ENCODE results near the gene CDC42EP5. TPM values are rescaled to one million over a fixed set of nuclear protein-coding genes. Genes with fewer than 3 reads are reported as not detected.
A peak's percentile ranks its signal among the peaks of the same experiment; 100 is the strongest.

CDC42EP5 gene
- total and polyA plus RNA-seq, 2 donors (not counting 1 experiment from before 2014, with no cell fraction given): not detected

DNA sequence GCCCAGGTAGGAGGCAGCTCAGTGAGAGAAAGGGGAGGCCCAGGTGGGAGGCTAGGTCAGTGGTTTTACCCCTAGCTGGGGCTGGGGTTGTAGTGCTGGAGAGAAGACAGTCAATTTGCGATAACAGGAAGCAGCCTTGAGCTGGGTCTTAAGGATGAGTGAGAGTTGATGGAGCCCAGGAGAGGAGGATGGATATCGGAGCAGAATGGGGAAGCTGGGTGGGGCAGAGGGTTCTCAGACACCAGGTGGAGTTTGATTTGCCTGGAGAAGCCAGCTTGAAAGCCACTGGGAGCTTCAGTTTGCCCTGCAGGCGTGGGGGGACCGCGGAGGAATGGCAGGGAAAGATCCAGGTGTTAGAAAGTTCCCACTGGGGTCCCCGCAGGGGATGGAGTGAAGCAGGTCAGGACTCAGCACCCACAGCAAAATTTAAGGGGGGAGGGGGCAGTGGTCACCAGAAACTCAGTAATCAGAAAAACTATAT is 836 bp upstream of the CDC42EP5 start:
- intact Hi-C loops (cut with micrococcal nuclease): no loop called here
- no peak overlapping the region for H3K9ac ChIP-seq (ENCODE audit: low read length)
- no peaks in the 10 kb centered on the region for H4K20me1 ChIP-seq (ENCODE audit: control insufficient read depth, insufficient read depth, low read length, poor library complexity, severe bottlenecking)
- H3K9me3 ChIP-seq (ENCODE audit: control extremely low read depth in 1 of 3, control insufficient read depth in 2 of 3, insufficient read depth in 1 of 3, low read length in 2 of 3): peaks cover 0 to 4% (median 0%) of the 10 kb centered on the region in 3 donors
- TF ChIP-seq EZH2 (IDR thresholded peaks at IDR 0.05; ENCODE audit: borderline replicate concordance, insufficient read depth, low read depth, low read length, poor library complexity, severe bottlenecking): no peak
- TF ChIP-seq, protein P1, sequence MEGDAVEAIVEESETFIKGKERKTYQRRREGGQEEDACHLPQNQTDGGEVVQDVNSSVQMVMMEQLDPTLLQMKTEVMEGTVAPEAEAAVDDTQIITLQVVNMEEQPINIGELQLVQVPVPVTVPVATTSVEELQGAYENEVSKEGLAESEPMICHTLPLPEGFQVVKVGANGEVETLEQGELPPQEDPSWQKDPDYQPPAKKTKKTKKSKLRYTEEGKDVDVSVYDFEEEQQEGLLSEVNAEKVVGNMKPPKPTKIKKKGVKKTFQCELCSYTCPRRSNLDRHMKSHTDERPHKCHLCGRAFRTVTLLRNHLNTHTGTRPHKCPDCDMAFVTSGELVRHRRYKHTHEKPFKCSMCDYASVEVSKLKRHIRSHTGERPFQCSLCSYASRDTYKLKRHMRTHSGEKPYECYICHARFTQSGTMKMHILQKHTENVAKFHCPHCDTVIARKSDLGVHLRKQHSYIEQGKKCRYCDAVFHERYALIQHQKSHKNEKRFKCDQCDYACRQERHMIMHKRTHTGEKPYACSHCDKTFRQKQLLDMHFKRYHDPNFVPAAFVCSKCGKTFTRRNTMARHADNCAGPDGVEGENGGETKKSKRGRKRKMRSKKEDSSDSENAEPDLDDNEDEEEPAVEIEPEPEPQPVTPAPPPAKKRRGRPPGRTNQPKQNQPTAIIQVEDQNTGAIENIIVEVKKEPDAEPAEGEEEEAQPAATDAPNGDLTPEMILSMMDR (IDR thresholded peaks at IDR 0.05): no peak
- peaks cover 12 to 16% of the 10 kb centered on the region in 2 donors for H3K4me1 ChIP-seq (ENCODE audit: control insufficient read depth in 2 of 2, insufficient read depth in 2 of 2, low read length in 2 of 2)
- H3K27ac Mint-ChIP-seq: no peak overlapping the region
- WGBS (ENCODE audit: insufficient coverage): 74% methylated on average over 5 of the region's 6 CpGs
- no peaks in the 10 kb centered on the region for H3K9me3 Mint-ChIP-seq (ENCODE audit: insufficient read depth)
- H3K4me1 Mint-ChIP-seq: peaks cover 15% of the 10 kb centered on the region
- H3K27me3 Mint-ChIP-seq: peaks cover 44% of the 10 kb centered on the region
- H2AFZ ChIP-seq (ENCODE audit: insufficient read depth, low read depth, low read length, poor library complexity, severe bottlenecking): no peak overlapping the region
- POLR2A ChIA-PET: no interaction called here
- H3K4me2 ChIP-seq (replicated peaks; ENCODE audit: low read depth, low read length, poor library complexity, severe bottlenecking): no peak overlapping the region
- no peak overlapping the region for H3K27ac ChIP-seq (ENCODE audit: low read length in 2 of 2)
- H3K4me3 Mint-ChIP-seq: no peak overlapping the region
- CTCF ChIA-PET: interaction anchor here (1.1 to 2.0 kb wide), 2 partner anchors 137 to 201 kb away, joined by 3 to 11 read pairs; no protein-coding TSS in a partner anchor
- DNase-seq: no peak
- ATAC-seq (ENCODE audit: low read depth): no peak
- H3K4me3 ChIP-seq (ENCODE audit: control extremely low read depth in 1 of 5, extremely low read depth in 1 of 5, insufficient read depth in 1 of 5, low read depth in 2 of 5, low read length in 4 of 5): no peak overlapping the region
- peaks cover 0 to 40% (median 20%) of the 10 kb centered on the region in 4 experiments for H3K27me3 ChIP-seq (replicated peaks in 1 of 4; ENCODE audit: control extremely low read depth in 1 of 4, control insufficient read depth in 3 of 4, insufficient read depth in 4 of 4, low read length in 3 of 4)
- H3K36me3 ChIP-seq (replicated peaks in 1 of 2; ENCODE audit: control extremely low read depth in 1 of 2, control insufficient read depth in 1 of 2, extremely low read depth in 1 of 2, insufficient read depth in 2 of 2, low read length in 1 of 2): no peaks in the 10 kb centered on the region
- H3K79me2 ChIP-seq (ENCODE audit: control insufficient read depth, insufficient read depth, low read length): no peaks in the 10 kb centered on the region

DNA sequence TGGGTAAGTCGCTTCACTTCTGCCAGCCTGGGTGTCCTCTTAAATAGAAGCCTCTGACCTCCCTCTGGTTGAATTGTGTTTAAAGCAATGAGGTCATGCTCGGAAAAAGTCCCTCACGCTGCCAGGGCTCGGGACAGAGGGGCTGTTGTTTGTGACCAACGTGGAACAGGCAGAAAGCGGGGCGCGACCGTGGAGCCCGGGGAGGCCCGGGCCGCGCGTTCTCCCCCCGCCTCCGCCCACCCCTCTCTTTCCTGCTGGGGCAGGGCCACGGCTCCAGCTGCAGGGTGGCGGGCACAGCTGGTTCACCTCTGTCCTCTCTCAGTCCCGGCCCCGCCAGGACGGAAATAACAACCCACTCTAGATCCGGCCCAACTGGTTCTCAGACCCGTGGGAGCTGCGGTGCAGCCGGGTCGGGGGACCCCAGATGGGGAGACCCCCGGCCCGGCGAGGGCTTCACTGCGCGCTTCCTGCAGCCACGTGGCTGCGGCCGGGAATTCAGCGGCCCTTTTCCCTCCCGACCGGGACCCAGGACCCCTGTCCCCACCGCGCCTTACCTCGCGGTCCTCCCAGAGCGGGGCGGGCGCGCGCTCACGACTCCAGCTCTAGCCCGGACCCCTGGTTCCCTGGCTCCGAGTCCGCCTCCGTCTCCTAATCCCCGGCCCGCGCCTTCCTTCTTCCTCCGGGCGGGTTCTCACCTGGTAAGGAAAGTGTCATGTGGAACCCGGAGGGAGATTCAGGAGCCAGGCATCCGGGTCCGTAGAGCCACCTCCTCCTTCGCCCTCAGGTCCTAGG is 1.9 kb downstream of the CDC42EP5 start:
- H3K9me3 ChIP-seq (ENCODE audit: control extremely low read depth in 1 of 3, control insufficient read depth in 2 of 3, insufficient read depth in 1 of 3, low read length in 2 of 3): peaks cover 0 to 7% (median 0%) of the 10 kb centered on the region in 3 donors
- H3K9ac ChIP-seq (ENCODE audit: low read length): no peak overlapping the region
- DNase-seq: peak; percentile 43
- peaks cover 11% of the 10 kb centered on the region for H3K4me1 Mint-ChIP-seq
- TF ChIP-seq, protein P1 (IDR thresholded peaks at IDR 0.05): no peak
- no peak for TF ChIP-seq EZH2 (IDR thresholded peaks at IDR 0.05; ENCODE audit: borderline replicate concordance, insufficient read depth, low read depth, low read length, poor library complexity, severe bottlenecking)
- peaks cover 43% of the 10 kb centered on the region for H3K27me3 Mint-ChIP-seq
- peak overlapping the region; percentile 53 for H3K4me3 Mint-ChIP-seq
- no peak overlapping the region for H3K27ac ChIP-seq (ENCODE audit: low read length in 2 of 2)
- no peak overlapping the region for H3K27ac Mint-ChIP-seq
- no peak overlapping the region for H3K4me3 ChIP-seq (ENCODE audit: control extremely low read depth in 1 of 5, extremely low read depth in 1 of 5, insufficient read depth in 1 of 5, low read depth in 2 of 5, low read length in 4 of 5)
- H3K79me2 ChIP-seq (ENCODE audit: control insufficient read depth, insufficient read depth, low read length): no peaks in the 10 kb centered on the region
- CTCF ChIA-PET: interaction anchor here (0.7 to 1.0 kb wide), 2 partner anchors 11 to 203 kb away, joined by 3 to 9 read pairs; no protein-coding TSS in a partner anchor
- POLR2A ChIA-PET: no interaction called here
- peak; percentile 33 for ATAC-seq (ENCODE audit: low read depth)
- H4K20me1 ChIP-seq (ENCODE audit: control insufficient read depth, insufficient read depth, low read length, poor library complexity, severe bottlenecking): no peaks in the 10 kb centered on the region
- H3K4me1 ChIP-seq (ENCODE audit: control insufficient read depth in 2 of 2, insufficient read depth in 2 of 2, low read length in 2 of 2): peaks cover 12 to 16% of the 10 kb centered on the region in 2 donors
- no peaks in the 10 kb centered on the region for H3K9me3 Mint-ChIP-seq (ENCODE audit: insufficient read depth)
- H3K27me3 ChIP-seq (replicated peaks in 1 of 4; ENCODE audit: control extremely low read depth in 1 of 4, control insufficient read depth in 3 of 4, insufficient read depth in 4 of 4, low read length in 3 of 4): peaks cover 0 to 43% (median 19%) of the 10 kb centered on the region in 4 experiments
- intact Hi-C loops (cut with micrococcal nuclease): no loop called here
- peak overlapping the region; percentile 51 for H2AFZ ChIP-seq (ENCODE audit: insufficient read depth, low read depth, low read length, poor library complexity, severe bottlenecking)
- H3K4me2 ChIP-seq (replicated peaks; ENCODE audit: low read depth, low read length, poor library complexity, severe bottlenecking): peak overlapping the region; percentile 64
- WGBS (ENCODE audit: insufficient coverage): 3% methylated on average over 47 of the region's 60 CpGs
- H3K36me3 ChIP-seq (replicated peaks in 1 of 2; ENCODE audit: control extremely low read depth in 1 of 2, control insufficient read depth in 1 of 2, extremely low read depth in 1 of 2, insufficient read depth in 2 of 2, low read length in 1 of 2): no peaks in the 10 kb centered on the region

Measured in B cell (primary cell).